ENCODE results near the gene SAMMSON. TPM values are rescaled to one million over a fixed set of nuclear protein-coding genes. Genes with fewer than 3 reads are reported as not detected.

SAMMSON gene
- total and polyA plus RNA-seq, 9 of the 15 experiments (the other 6 are each of a cell fraction or from before 2014, with no cell fraction given) = 0.65 to 4.4 (median 1.9) TPM

- TF ChIP-seq MGA (IDR thresholded peaks at IDR 0.05) = no peak
- TF ChIP-seq ZBTB33 (CRISPR knock-in tag; IDR thresholded peaks at IDR 0.05) = no peak
- TF ChIP-seq GTF2E2 (tag; IDR thresholded peaks at IDR 0.05) = no peak
- no peak for TF ChIP-seq LEF1 (IDR thresholded peaks at IDR 0.05)
- TF ChIP-seq ZNF133 (CRISPR knock-in tag; IDR thresholded peaks at IDR 0.05) = no peak
- TF ChIP-seq NFE2 (IDR thresholded peaks at IDR 0.05; ENCODE audit: low read depth) = peak; percentile 84
- TF ChIP-seq DEAF1 (CRISPR knock-in tag; IDR thresholded peaks at IDR 0.05) = no peak
- no peak for TF ChIP-seq SIN3A (IDR thresholded peaks at IDR 0.05; ENCODE audit: borderline replicate concordance in 2 of 2, control insufficient read depth in 1 of 2, low read depth in 2 of 2, low read length in 2 of 2)
- no peak for TF ChIP-seq RBM17 (IDR thresholded peaks at IDR 0.05; ENCODE audit: borderline replicate concordance, low read depth, low read length)
- no peak for TF ChIP-seq NR4A1 (CRISPR knock-in tag; IDR thresholded peaks at IDR 0.05)
- TF ChIP-seq NR4A1 (tag; IDR thresholded peaks at IDR 0.05) = no peak
- TF ChIP-seq MYNN (IDR thresholded peaks at IDR 0.05) = no peak
- no peak for TF ChIP-seq MYNN (CRISPR knock-in tag; IDR thresholded peaks at IDR 0.05)
- TF ChIP-seq ZFP36 (IDR thresholded peaks at IDR 0.05; ENCODE audit: low read depth, low read length, partially characterized antibody) = no peak
- TF ChIP-seq MAFF (IDR thresholded peaks at IDR 0.05; ENCODE audit: low read length) = peak; percentile 58; the same call in 1 of the 2 replicates
Observed at GRCh38 chr3:69993757-69994156, 5.8 kb upstream of the SAMMSON start (continued).

All from K562 (cell line).